ENCODE data around the gene ALKAL2. TPM values are rescaled to one million over a fixed set of nuclear protein-coding genes. Genes with fewer than 3 reads are reported as not detected.
A peak's percentile ranks its signal among the peaks of the same experiment; 100 is the strongest.

Gene ALKAL2
- total and polyA plus RNA-seq, 4 donors: 5.1 to 21.2 (median 10.0) TPM

- no peaks in the 10 kb centered on the region for H3K27me3 ChIP-seq (ENCODE audit: control insufficient read depth in 1 of 2, insufficient read depth in 2 of 2, low read length in 1 of 2)
- DNase-seq (no peak), ATAC-seq (ENCODE audit: low FRiP score) (no peak)
- H3K4me1 ChIP-seq (ENCODE audit: control insufficient read depth in 1 of 2, insufficient read depth in 2 of 2, low read length in 2 of 2): no peaks in the 10 kb centered on the region
- WGBS, 2 donors: 89 to 91% methylated on average over 15 of the region's 15 CpGs
- no peaks in the 10 kb centered on the region for H3K9me3 ChIP-seq (ENCODE audit: control insufficient read depth, low read length)
- no peak overlapping the region for H3K27ac ChIP-seq (ENCODE audit: low read depth in 1 of 2, low read length in 2 of 2)
- intact Hi-C loops (cut with DNase I): loop anchor here (5.0 kb wide), 2 partner anchors 38 to 388 kb away; partner anchors contain the start of gene ALKAL2 (in 2 of the 2)
- no peak overlapping the region for H3K4me3 ChIP-seq (ENCODE audit: low read length in 2 of 2)
- peaks cover 0 to 9% of the 10 kb centered on the region in 2 donors for H3K36me3 ChIP-seq (ENCODE audit: control insufficient read depth in 1 of 2, insufficient read depth in 2 of 2, low read length in 1 of 2)
These were observed 38.3 kb downstream of the ALKAL2 start for GRCh38 chr2:249538-250042.

GRCh38 chr2:248724-249123 lies 39.2 kb downstream of the ALKAL2 start:
- ATAC-seq (ENCODE audit: low FRiP score) (no peak), DNase-seq (no peak)
- WGBS, 2 donors: 86 to 88% methylated on average over 2 of the region's 2 CpGs
- no peaks in the 10 kb centered on the region for H3K9me3 ChIP-seq (ENCODE audit: control insufficient read depth, low read length)
- no peaks in the 10 kb centered on the region for H3K4me1 ChIP-seq (ENCODE audit: control insufficient read depth in 1 of 2, insufficient read depth in 2 of 2, low read length in 2 of 2)
- H3K27me3 ChIP-seq (ENCODE audit: control insufficient read depth in 1 of 2, insufficient read depth in 2 of 2, low read length in 1 of 2): no peaks in the 10 kb centered on the region
- H3K4me3 ChIP-seq (ENCODE audit: low read length in 2 of 2): no peak overlapping the region
- H3K27ac ChIP-seq (ENCODE audit: low read depth in 1 of 2, low read length in 2 of 2): no peak overlapping the region
- peaks cover 0 to 10% of the 10 kb centered on the region in 2 donors for H3K36me3 ChIP-seq (ENCODE audit: control insufficient read depth in 1 of 2, insufficient read depth in 2 of 2, low read length in 1 of 2)
- intact Hi-C loops (cut with DNase I): loop anchor here (5.0 kb wide), 2 partner anchors 39 to 389 kb away; partner anchors contain the start of gene ALKAL2 (in 2 of the 2)

GRCh38 chr2:246489-247144 lies 41.3 kb downstream of the ALKAL2 start:
- DNase-seq: no peak
- no peaks in the 10 kb centered on the region for H3K4me1 ChIP-seq (ENCODE audit: control insufficient read depth in 1 of 2, insufficient read depth in 2 of 2, low read length in 2 of 2)
- WGBS, 2 donors: 52 to 60% methylated on average over 6 of the region's 6 CpGs
- peaks cover 0 to 12% of the 10 kb centered on the region in 2 donors for H3K36me3 ChIP-seq (ENCODE audit: control insufficient read depth in 1 of 2, insufficient read depth in 2 of 2, low read length in 1 of 2)
- no peak for ATAC-seq (ENCODE audit: low FRiP score)
- no peak overlapping the region for H3K27ac ChIP-seq (ENCODE audit: low read depth in 1 of 2, low read length in 2 of 2)
- no peak overlapping the region for H3K4me3 ChIP-seq (ENCODE audit: low read length in 2 of 2)
- no peaks in the 10 kb centered on the region for H3K9me3 ChIP-seq (ENCODE audit: control insufficient read depth, low read length)
- intact Hi-C loops (cut with DNase I): loop anchor here (5.0 kb wide), 2 partner anchors 41 to 391 kb away; partner anchors contain the start of gene ALKAL2 (in 2 of the 2)
- H3K27me3 ChIP-seq (ENCODE audit: control insufficient read depth in 1 of 2, insufficient read depth in 2 of 2, low read length in 1 of 2): no peaks in the 10 kb centered on the region

GRCh38 chr2:244547-244946 lies 43.3 kb downstream of the ALKAL2 start:
- no peaks in the 10 kb centered on the region for H3K27me3 ChIP-seq (ENCODE audit: control insufficient read depth in 1 of 2, insufficient read depth in 2 of 2, low read length in 1 of 2)
- ATAC-seq (ENCODE audit: low FRiP score): no peak
- no peak overlapping the region for H3K4me3 ChIP-seq (ENCODE audit: low read length in 2 of 2)
- intact Hi-C loops (cut with DNase I): no loop called here
- H3K9me3 ChIP-seq (ENCODE audit: control insufficient read depth, low read length): no peaks in the 10 kb centered on the region
- H3K4me1 ChIP-seq (ENCODE audit: control insufficient read depth in 1 of 2, insufficient read depth in 2 of 2, low read length in 2 of 2): no peaks in the 10 kb centered on the region
- peaks cover 0 to 9% of the 10 kb centered on the region in 2 donors for H3K36me3 ChIP-seq (ENCODE audit: control insufficient read depth in 1 of 2, insufficient read depth in 2 of 2, low read length in 1 of 2)
- WGBS, 2 donors: 95 to 98% methylated on average over 7 of the region's 7 CpGs
- DNase-seq: no peak
- H3K27ac ChIP-seq (ENCODE audit: low read depth in 1 of 2, low read length in 2 of 2): no peak overlapping the region

GRCh38 chr2:238869-239268 lies 49.0 kb downstream of the ALKAL2 start:
- H3K4me1 ChIP-seq (ENCODE audit: control insufficient read depth in 1 of 2, insufficient read depth in 2 of 2, low read length in 2 of 2): no peaks in the 10 kb centered on the region
- no peak for ATAC-seq (ENCODE audit: low FRiP score)
- H3K4me3 ChIP-seq (ENCODE audit: low read length in 2 of 2): no peak overlapping the region
- intact Hi-C loops (cut with DNase I): no loop called here
- peaks cover 0 to 6% of the 10 kb centered on the region in 2 donors for H3K36me3 ChIP-seq (ENCODE audit: control insufficient read depth in 1 of 2, insufficient read depth in 2 of 2, low read length in 1 of 2)
- no peaks in the 10 kb centered on the region for H3K27me3 ChIP-seq (ENCODE audit: control insufficient read depth in 1 of 2, insufficient read depth in 2 of 2, low read length in 1 of 2)
- DNase-seq: no peak
- H3K9me3 ChIP-seq (ENCODE audit: control insufficient read depth, low read length): no peaks in the 10 kb centered on the region
- no peak overlapping the region for H3K27ac ChIP-seq (ENCODE audit: low read depth in 1 of 2, low read length in 2 of 2)
- 57 to 65% methylated on average over 5 of the region's 5 CpGs for WGBS, 2 donors

- Histone ChIP-seq H3K36me3 (ENCODE audit: control insufficient read depth in 1 of 2, insufficient read depth in 2 of 2, low read length in 1 of 2) (peaks cover 0 to 3% of the 10 kb centered on the region in 2 donors), H3K9me3 (ENCODE audit: control insufficient read depth, low read length) (no peaks in the 10 kb centered on the region), H3K27ac (ENCODE audit: low read depth in 1 of 2, low read length in 2 of 2) (no peak overlapping the region), H3K4me3 (ENCODE audit: low read length in 2 of 2) (no peak overlapping the region), H3K4me1 (ENCODE audit: control insufficient read depth in 1 of 2, insufficient read depth in 2 of 2, low read length in 2 of 2) (no peaks in the 10 kb centered on the region), H3K27me3 (ENCODE audit: control insufficient read depth in 1 of 2, insufficient read depth in 2 of 2, low read length in 1 of 2) (no peaks in the 10 kb centered on the region)
- DNase-seq (no peak), ATAC-seq (ENCODE audit: low FRiP score) (no peak)
- 4 to 8% methylated on average over 3 of the region's 3 CpGs for WGBS, 2 donors
- intact Hi-C loops (cut with DNase I): no loop called here
These were observed 49.5 kb downstream of the ALKAL2 start for GRCh38 chr2:238431-238830.

GRCh38 chr2:237878-238277 lies 50.0 kb downstream of the ALKAL2 start:
- H3K4me1 ChIP-seq (ENCODE audit: control insufficient read depth in 1 of 2, insufficient read depth in 2 of 2, low read length in 2 of 2): no peaks in the 10 kb centered on the region
- H3K27ac ChIP-seq (ENCODE audit: low read depth in 1 of 2, low read length in 2 of 2): peak overlapping the region in 1 of 2 donors; percentile 8
- DNase-seq (no peak), ATAC-seq (ENCODE audit: low FRiP score) (peak; percentile 11)
- 31 to 61% methylated on average over 6 of the region's 6 CpGs for WGBS, 2 donors
- intact Hi-C loops (cut with DNase I): no loop called here
- H3K4me3 ChIP-seq (ENCODE audit: low read length in 2 of 2): no peak overlapping the region
- no peaks in the 10 kb centered on the region for H3K9me3 ChIP-seq (ENCODE audit: control insufficient read depth, low read length)
- H3K36me3 ChIP-seq (ENCODE audit: control insufficient read depth in 1 of 2, insufficient read depth in 2 of 2, low read length in 1 of 2): peaks cover 0 to 3% of the 10 kb centered on the region in 2 donors
- H3K27me3 ChIP-seq (ENCODE audit: control insufficient read depth in 1 of 2, insufficient read depth in 2 of 2, low read length in 1 of 2): no peaks in the 10 kb centered on the region

GRCh38 chr2:236993-237539 lies 50.8 kb downstream of the ALKAL2 start:
- no peak overlapping the region for H3K4me3 ChIP-seq (ENCODE audit: low read length in 2 of 2)
- DNase-seq (no peak), ATAC-seq (ENCODE audit: low FRiP score) (no peak)
- no peak overlapping the region for H3K27ac ChIP-seq (ENCODE audit: low read depth in 1 of 2, low read length in 2 of 2)
- H3K9me3 ChIP-seq (ENCODE audit: control insufficient read depth, low read length): no peaks in the 10 kb centered on the region
- peaks cover 0 to 3% of the 10 kb centered on the region in 2 donors for H3K36me3 ChIP-seq (ENCODE audit: control insufficient read depth in 1 of 2, insufficient read depth in 2 of 2, low read length in 1 of 2)
- intact Hi-C loops (cut with DNase I): no loop called here
- H3K27me3 ChIP-seq (ENCODE audit: control insufficient read depth in 1 of 2, insufficient read depth in 2 of 2, low read length in 1 of 2): no peaks in the 10 kb centered on the region
- whole genome bisulfite sequencing, 2 donors: 44 to 71% methylated on average over 6 of the region's 6 CpGs
- H3K4me1 ChIP-seq (ENCODE audit: control insufficient read depth in 1 of 2, insufficient read depth in 2 of 2, low read length in 2 of 2): no peaks in the 10 kb centered on the region

GRCh38 chr2:234421-234820 lies 53.5 kb downstream of the ALKAL2 start:
- Histone ChIP-seq H3K36me3 (ENCODE audit: control insufficient read depth in 1 of 2, insufficient read depth in 2 of 2, low read length in 1 of 2) (peaks cover 4 to 8% of the 10 kb centered on the region in 2 donors), H3K9me3 (ENCODE audit: control insufficient read depth, low read length) (no peaks in the 10 kb centered on the region), H3K27me3 (ENCODE audit: control insufficient read depth in 1 of 2, insufficient read depth in 2 of 2, low read length in 1 of 2) (no peaks in the 10 kb centered on the region), H3K4me1 (ENCODE audit: control insufficient read depth in 1 of 2, insufficient read depth in 2 of 2, low read length in 2 of 2) (no peaks in the 10 kb centered on the region), H3K4me3 (ENCODE audit: low read length in 2 of 2) (no peak overlapping the region), H3K27ac (ENCODE audit: low read depth in 1 of 2, low read length in 2 of 2) (no peak overlapping the region)
- ATAC-seq (ENCODE audit: low FRiP score): no peak
- DNase-seq: no peak
- WGBS, 2 donors: 65 to 69% methylated on average over 4 of the region's 4 CpGs
- intact Hi-C loops (cut with DNase I): no loop called here
